ENCODE measurements around the gene LAMA4.

LAMA4 gene

GRCh38 chr6:112270756-112271155, 16.4 kb upstream of the LAMA4 start:
- no peak for TF ChIP-seq ELF4 (IDR thresholded peaks at IDR 0.05)
- TF ChIP-seq TARDBP (IDR thresholded peaks at IDR 0.05) = no peak
- TF ChIP-seq FOXK2 (IDR thresholded peaks at IDR 0.05) = no peak
- no peak for TF ChIP-seq FOXM1 (IDR thresholded peaks at IDR 0.05; ENCODE audit: borderline replicate concordance)
- no peak for TF ChIP-seq NFRKB (IDR thresholded peaks at IDR 0.05)
- POLR2A ChIA-PET = no interaction called here
- CTCF ChIA-PET = interaction anchor here (1.1 to 1.8 kb wide), 3 partner anchors 40 to 183 kb away, joined by 3 to 9 read pairs (median 5); partner anchors contain the start of genes FAM229B and TUBE1
- no peak for DNase-seq (ENCODE audit: extremely low spot score)

DNA sequence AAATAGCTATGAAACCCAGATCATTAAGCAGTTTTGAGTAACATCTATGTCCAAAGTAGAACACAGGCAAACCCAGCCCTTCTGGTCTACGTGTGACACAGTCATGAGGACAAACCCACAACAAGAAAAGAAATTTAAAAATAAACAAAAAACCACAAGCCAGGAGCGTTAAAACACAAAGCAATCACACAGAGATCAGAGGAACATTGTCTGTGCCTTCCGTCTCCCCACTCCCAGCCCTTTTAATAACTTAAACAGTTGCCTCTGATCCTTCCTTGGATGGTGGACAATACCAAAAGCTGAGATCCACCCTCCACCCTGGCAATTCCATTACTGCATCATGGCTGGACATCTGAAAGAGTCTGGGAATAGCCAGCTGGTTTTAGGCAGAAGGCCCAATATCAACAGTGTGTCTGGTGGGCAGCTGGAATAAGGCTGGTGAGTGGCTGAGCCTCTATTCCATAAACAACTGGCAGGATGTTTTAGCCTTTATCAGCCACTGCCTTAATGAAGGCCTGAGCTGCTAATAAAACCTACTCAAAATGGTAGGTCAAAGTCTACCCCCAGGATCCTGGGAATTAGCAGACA, 15.7 kb upstream of the LAMA4 start:
- no peak for TF ChIP-seq FOXK2 (IDR thresholded peaks at IDR 0.05)
- TF ChIP-seq HDGF (IDR thresholded peaks at IDR 0.05; ENCODE audit: borderline replicate concordance) = no peak
- TF ChIP-seq ARNT (IDR thresholded peaks at IDR 0.05) = no peak
- TF ChIP-seq ZNF384 (IDR thresholded peaks at IDR 0.05) = no peak
- no peak for TF ChIP-seq PKNOX1 (IDR thresholded peaks at IDR 0.05)
- TF ChIP-seq ELF4 (IDR thresholded peaks at IDR 0.05) = no peak
- no peak for TF ChIP-seq L3MBTL2 (conservative IDR thresholded peaks at IDR 0.05)
- no peak for DNase-seq (ENCODE audit: extremely low spot score)
- ChIA-PET CTCF (interaction anchor here (0.7 to 2.1 kb wide), 8 partner anchors 9 to 183 kb away, joined by 3 to 17 read pairs (median 4); partner anchors contain the start of genes FAM229B and TUBE1), POLR2A (no interaction called here)

GRCh38 chr6:112269114-112269513, 14.7 kb upstream of the LAMA4 start:
- CTCF ChIA-PET = interaction anchor here (0.7 to 2.1 kb wide), 10 partner anchors 10 to 96 kb away, joined by 3 to 17 read pairs (median 4); no protein-coding TSS in a partner anchor

GRCh38 chr6:112268654-112269053, 14.3 kb upstream of the LAMA4 start:
- CTCF ChIA-PET = interaction anchor here (0.6 to 2.1 kb wide), 10 partner anchors 12 to 747 kb away, joined by 3 to 17 read pairs (median 3); no protein-coding TSS in a partner anchor
- TF ChIP-seq FOXK2 (IDR thresholded peaks at IDR 0.05) = no peak
- no peak for TF ChIP-seq HDGF (IDR thresholded peaks at IDR 0.05; ENCODE audit: borderline replicate concordance)
- TF ChIP-seq LEF1 (IDR thresholded peaks at IDR 0.05; ENCODE audit: borderline replicate concordance) = no peak
- TF ChIP-seq BHLHE40 (IDR thresholded peaks at IDR 0.05; ENCODE audit: borderline replicate concordance) = no peak
- no peak for TF ChIP-seq L3MBTL2 (conservative IDR thresholded peaks at IDR 0.05)
- TF ChIP-seq SP1 (IDR thresholded peaks at IDR 0.05) = no peak
- no peak for TF ChIP-seq NFRKB (IDR thresholded peaks at IDR 0.05)
- no peak for TF ChIP-seq SUZ12 (IDR thresholded peaks at IDR 0.05)
- TF ChIP-seq PKNOX1 (IDR thresholded peaks at IDR 0.05) = no peak
- no peak for TF ChIP-seq ELF4 (IDR thresholded peaks at IDR 0.05)
- TF ChIP-seq FOXA1 (IDR thresholded peaks at IDR 0.05) = no peak
- no peak for TF ChIP-seq ZNF384 (IDR thresholded peaks at IDR 0.05)
- no peak for TF ChIP-seq TARDBP (IDR thresholded peaks at IDR 0.05)
- TF ChIP-seq FOXM1 (IDR thresholded peaks at IDR 0.05; ENCODE audit: borderline replicate concordance) = no peak
- no peak for TF ChIP-seq ARNT (IDR thresholded peaks at IDR 0.05)
- TF ChIP-seq CTBP1 (IDR thresholded peaks at IDR 0.05; ENCODE audit: borderline replicate concordance) = no peak
- POLR2A ChIA-PET = interaction anchor here (1.6 kb wide), 1 partner anchor 15 kb away, joined by 11 read pairs; the partner anchor contains the start of gene LAMA4
- no peak for DNase-seq (ENCODE audit: extremely low spot score)

More at GRCh38 chr6:112269114-112269513, 14.7 kb upstream of the LAMA4 start:
- POLR2A ChIA-PET = interaction anchor here (1.6 kb wide), 1 partner anchor 15 kb away, joined by 11 read pairs; the partner anchor contains the start of gene LAMA4
- no peak for TF ChIP-seq ARNT (IDR thresholded peaks at IDR 0.05)
- DNase-seq (ENCODE audit: extremely low spot score) = peak; percentile 30

DNA sequence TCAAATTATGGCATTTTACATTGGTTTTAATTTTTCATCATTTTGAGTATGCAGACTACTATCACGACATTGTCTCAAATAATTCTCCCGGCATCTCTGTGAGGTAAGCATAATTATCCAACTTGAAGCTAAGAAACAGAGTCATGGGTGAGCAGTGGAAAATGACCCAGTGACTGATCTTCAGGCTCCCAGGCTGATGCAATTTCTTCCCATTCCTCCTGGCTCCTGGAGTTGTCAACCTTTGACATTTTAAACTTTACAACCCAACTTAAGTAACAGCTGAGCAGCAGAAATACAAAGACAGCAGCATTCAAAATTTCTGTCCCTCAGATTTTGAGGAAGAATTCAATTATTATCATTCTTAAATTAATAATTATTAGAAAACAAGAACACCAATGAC, 13.7 kb upstream of the LAMA4 start:
- TF ChIP-seq LEF1 (IDR thresholded peaks at IDR 0.05; ENCODE audit: borderline replicate concordance) (no peak), SP1 (IDR thresholded peaks at IDR 0.05) (no peak), L3MBTL2 (conservative IDR thresholded peaks at IDR 0.05) (no peak), HDGF (IDR thresholded peaks at IDR 0.05; ENCODE audit: borderline replicate concordance) (no peak), PKNOX1 (IDR thresholded peaks at IDR 0.05) (no peak), FOXK2 (IDR thresholded peaks at IDR 0.05) (no peak), CTBP1 (IDR thresholded peaks at IDR 0.05; ENCODE audit: borderline replicate concordance) (no peak), NFRKB (IDR thresholded peaks at IDR 0.05) (no peak), ZNF384 (IDR thresholded peaks at IDR 0.05) (no peak), ELF4 (IDR thresholded peaks at IDR 0.05) (no peak), TARDBP (IDR thresholded peaks at IDR 0.05) (no peak), SUZ12 (IDR thresholded peaks at IDR 0.05) (no peak), FOXM1 (IDR thresholded peaks at IDR 0.05; ENCODE audit: borderline replicate concordance) (no peak), FOXA1 (IDR thresholded peaks at IDR 0.05) (no peak), BHLHE40 (IDR thresholded peaks at IDR 0.05; ENCODE audit: borderline replicate concordance) (no peak), ARNT (IDR thresholded peaks at IDR 0.05) (no peak)
- DNase-seq (ENCODE audit: extremely low spot score) = no peak
- POLR2A ChIA-PET = interaction anchor here (1.6 kb wide), 1 partner anchor 14 kb away, joined by 11 read pairs; the partner anchor contains the start of gene LAMA4
- CTCF ChIA-PET = interaction anchor here (0.9 to 2.1 kb wide), 7 partner anchors 13 to 95 kb away, joined by 3 to 17 read pairs (median 3); no protein-coding TSS in a partner anchor

GRCh38 chr6:112266331-112266730, 12.0 kb upstream of the LAMA4 start:
- TF ChIP-seq ZNF384 (IDR thresholded peaks at IDR 0.05) (no peak), SUZ12 (IDR thresholded peaks at IDR 0.05) (no peak), HDGF (IDR thresholded peaks at IDR 0.05; ENCODE audit: borderline replicate concordance) (no peak), LEF1 (IDR thresholded peaks at IDR 0.05; ENCODE audit: borderline replicate concordance) (no peak), ELF4 (IDR thresholded peaks at IDR 0.05) (no peak), TARDBP (IDR thresholded peaks at IDR 0.05) (no peak), SP1 (IDR thresholded peaks at IDR 0.05) (no peak), L3MBTL2 (conservative IDR thresholded peaks at IDR 0.05) (no peak), NFRKB (IDR thresholded peaks at IDR 0.05) (no peak), FOXA1 (IDR thresholded peaks at IDR 0.05) (no peak), BHLHE40 (IDR thresholded peaks at IDR 0.05; ENCODE audit: borderline replicate concordance) (no peak), CTBP1 (IDR thresholded peaks at IDR 0.05; ENCODE audit: borderline replicate concordance) (no peak), ARNT (IDR thresholded peaks at IDR 0.05) (no peak), PKNOX1 (IDR thresholded peaks at IDR 0.05) (no peak), FOXM1 (IDR thresholded peaks at IDR 0.05; ENCODE audit: borderline replicate concordance) (no peak), FOXK2 (IDR thresholded peaks at IDR 0.05) (no peak)
- DNase-seq (ENCODE audit: extremely low spot score) = no peak
- ChIA-PET CTCF (interaction anchor here (0.6 to 2.0 kb wide), 4 partner anchors 10 to 87 kb away, joined by 3 to 5 read pairs (median 4); no protein-coding TSS in a partner anchor), POLR2A (interaction anchor here (1.2 kb wide), 1 partner anchor 13 kb away, joined by 5 read pairs; no protein-coding TSS in a partner anchor)

Data from HEK293T (cell line).